Dermis blood vessel endothelial cell (primary cell): ENCODE results near the gene AQP1. TPM values are rescaled to one million over a fixed set of nuclear protein-coding genes. Genes with fewer than 3 reads are reported as not detected.

Experiments used
- DNase-seq: peaks from one replicate; pipeline ENCODE4 v3.0.0; 2010
- total RNA-seq: library from RNA; depleted of rRNA; stranded (reverse); fragments of >200 nt; gene quantifications from 2 replicates; pipeline ENCODE4 v1.2.3, GENCODE V29; 2014

The AQP1 gene
- total RNA-seq, 1 donor from 2014 or later = 147 TPM

DNA sequence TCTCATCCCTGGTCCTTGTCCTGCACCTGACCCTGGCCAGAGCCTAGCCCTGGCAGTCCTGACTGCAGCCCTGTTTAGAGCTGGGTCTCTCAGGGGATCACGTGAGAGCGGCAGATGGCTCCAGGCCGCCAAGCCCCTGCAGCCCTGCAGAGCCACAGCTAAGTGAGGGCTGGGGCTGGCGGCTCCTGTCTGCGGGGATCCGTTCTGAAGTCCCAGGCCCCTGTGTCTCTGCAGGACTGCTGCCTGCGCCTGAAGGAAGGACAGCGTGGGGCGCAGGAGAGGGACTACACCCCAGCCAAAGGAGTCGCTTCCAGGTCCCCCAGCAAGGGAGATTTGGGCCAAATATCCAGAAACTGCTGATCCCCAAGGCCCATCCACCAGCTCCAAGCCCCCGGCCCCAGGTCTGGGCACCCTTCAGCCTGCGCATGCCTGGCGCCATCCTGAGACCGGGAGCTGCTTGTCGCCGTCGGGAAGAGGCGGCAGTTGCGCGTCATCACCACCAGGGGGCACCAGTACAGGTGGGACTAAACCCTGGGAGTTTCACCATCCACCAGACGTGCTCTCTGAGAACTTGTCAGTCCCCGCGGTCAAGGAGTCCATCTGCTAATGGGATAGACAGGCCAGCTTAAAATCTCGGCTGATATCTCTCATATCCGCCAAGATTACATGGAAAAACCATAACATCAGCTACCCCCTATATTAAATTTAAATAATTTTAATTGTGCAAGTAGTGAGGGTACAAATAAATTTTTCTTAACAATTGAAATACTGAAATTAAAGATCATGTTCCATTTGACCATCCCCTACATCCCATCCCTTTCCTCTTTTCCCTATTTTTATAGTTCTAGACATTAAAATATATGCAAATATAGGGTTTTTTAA is 27.0 kb downstream of the AQP1 start:
- DNase-seq = peak; percentile 89

DNA sequence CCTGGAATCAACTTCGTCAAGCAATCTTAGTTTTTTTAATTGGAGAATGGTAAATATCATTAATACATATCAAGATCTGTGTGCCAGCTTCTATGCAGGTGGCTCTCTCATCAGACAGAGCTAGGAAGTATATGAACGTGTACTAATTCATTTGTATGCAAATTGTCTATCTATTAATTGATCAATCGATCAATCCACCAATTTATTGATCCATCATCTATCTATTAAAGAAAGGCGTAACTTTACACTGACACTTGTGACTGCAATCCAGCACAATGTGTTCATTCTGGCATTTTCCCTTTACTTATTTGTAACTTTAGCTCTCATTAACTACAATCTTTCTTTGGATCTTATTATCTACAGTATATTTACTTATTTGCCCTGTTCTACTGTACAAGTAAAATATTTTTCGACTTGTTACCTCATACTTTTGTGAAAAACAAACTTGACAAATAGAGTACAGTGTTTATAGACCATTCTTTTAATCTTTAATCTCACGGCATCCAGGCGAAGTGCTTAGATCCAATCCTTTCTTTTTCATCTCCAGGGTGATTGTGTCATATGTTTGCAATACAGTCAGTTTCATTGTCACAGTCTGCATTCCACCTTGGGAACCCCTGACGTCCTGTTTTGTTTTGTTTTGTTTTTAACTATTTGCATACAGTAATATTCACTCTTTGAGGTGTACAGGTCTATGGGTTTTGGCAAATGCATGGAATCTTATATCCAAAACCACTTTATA is 30.1 kb downstream of the AQP1 start:
- no peak for DNase-seq

DNA sequence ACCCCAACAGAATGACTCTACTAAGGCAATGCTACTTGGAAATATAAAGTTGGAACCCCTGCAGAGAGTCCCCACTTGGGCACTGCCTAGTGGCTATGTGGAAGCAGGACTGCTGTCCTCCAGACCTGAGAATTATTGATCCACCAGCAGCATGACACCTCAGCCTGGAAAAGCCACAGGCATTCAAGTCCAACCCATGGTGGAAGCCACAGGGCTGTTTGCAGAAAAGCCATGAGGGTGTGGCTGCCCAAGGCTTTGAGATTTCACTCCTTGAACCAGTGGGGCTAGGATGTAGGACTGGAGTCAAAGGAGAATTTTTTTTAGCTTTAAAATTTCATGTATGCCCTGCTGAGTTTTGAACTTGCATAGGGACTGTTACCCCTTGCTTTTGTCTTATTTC is 38.5 kb downstream of the AQP1 start:
- no peak for DNase-seq

DNA sequence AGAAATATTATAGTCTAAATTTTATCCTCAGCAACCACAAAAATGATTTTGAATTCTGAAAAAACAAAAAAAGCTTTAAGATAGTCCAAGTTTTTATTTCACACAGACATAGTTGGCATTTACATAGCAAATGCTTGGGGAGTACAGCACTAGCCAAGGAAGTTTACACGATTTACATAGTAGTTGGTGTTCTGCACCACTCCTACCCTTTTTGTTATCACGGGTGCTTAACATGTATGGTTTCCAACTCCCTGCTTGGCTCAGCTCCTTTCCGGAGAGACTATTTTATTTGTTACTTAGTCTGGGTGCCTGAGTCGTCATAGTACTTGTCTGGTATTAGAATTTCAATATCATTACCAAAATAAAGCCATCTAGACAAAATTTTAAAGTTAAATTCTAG is 43.3 kb downstream of the AQP1 start:
- no peak for DNase-seq

DNA sequence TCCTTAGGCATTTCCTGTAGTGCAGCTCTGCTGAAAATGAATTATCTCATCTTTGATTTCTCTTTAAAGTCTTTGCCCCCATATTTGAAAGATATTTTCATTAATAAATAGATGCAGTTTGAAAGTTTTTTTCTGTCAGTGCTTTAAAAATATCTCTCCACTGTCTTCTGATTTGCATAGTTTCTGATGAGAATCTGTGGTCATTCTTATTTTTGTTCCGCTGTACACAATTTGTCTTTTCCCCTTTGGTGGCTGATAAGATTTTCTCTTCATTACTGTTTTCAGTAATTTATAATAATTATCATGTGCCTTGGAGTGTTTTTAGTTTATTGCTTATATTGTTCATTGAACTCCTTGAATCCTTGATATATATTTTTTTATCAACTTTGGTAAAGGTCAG is 45.1 kb downstream of the AQP1 start:
- no peak for DNase-seq

DNA sequence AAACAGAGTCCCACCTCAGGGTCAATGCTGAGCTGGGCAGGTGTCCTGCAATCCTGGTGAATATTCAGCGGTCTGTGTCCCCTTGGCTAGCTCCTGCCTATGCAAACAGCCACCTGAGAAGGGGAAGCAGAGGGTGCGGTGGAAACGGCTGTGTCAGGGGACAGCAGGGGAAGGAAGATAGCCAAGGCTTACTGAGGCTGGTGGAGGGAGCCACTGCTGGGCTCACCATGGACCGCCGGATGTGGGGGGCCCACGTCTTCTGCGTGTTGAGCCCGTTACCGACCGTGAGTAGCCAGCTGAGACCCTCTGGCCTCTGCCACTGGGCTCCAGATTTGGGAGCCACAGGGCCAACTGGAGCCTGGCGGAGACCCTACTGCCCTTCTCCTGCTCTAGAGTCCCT is 52.2 kb downstream of the AQP1 start, which contains the start of gene GHRHR:
GHRHR (plus strand) TSS at position 112 of the 400 bp plus-strand sequence; CDS start at position 228, 116 bp downstream.
- DNase-seq = no peak

DNA sequence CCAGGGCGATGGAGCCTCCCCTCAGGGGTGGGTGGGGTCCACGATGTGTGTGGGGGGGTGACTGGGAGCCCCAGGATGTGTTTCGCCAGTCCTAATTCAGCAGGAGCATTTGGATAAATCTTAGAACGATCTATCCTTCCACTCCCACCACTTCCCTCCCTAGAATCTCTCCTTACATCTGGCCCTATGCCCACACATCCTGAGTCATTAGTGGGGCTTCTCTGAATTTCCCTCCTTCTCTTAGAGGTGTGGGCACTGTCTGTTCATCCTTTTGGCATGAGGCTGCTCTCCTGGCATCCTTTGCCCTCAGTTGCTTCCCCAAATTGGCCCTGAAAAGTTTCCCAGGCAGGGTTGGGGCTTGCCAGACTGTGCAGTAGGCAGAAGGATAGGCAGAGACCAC is 53.7 kb downstream of the AQP1 start:
- no peak for DNase-seq

DNA sequence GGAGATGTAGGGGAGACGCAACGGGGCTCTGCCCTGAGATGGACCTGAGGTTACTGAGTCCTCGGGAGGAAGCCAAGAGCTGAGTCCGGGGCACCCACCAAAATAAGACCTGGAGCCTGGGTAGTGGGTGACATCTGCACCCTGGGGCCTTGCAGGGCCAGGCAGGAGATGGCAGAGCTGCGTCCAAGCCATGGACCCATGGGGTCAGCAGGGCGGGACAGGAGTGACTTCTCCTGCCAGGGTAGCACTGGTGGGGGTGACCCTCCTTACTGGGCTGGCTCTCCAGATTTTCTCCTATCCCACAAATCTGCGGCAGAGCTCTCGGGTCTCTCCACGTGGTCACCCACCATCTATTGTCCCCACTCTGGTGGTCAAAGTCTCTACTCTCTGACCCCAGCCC is 54.2 kb downstream of the AQP1 start:
- no peak for DNase-seq

DNA sequence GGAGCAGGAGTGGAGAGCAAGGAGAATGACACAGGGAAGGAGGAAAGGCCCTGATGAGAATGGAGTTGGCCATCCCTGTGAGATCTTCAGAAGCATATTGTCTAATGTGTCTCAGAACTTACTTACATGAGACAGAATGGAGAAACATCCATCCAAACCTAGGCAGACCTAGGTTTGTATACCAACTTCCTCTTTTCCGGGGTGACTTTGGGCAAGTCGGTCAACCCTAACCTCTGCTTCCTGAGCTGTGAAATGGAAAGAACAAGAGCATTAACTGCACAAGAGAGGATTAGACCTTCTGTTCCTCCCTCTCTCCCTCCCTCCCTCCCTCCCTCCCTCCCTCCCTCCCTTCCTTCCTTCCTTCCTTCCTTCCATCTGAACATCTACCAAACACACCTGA is 56.6 kb downstream of the AQP1 start:
- no peak for DNase-seq

DNA sequence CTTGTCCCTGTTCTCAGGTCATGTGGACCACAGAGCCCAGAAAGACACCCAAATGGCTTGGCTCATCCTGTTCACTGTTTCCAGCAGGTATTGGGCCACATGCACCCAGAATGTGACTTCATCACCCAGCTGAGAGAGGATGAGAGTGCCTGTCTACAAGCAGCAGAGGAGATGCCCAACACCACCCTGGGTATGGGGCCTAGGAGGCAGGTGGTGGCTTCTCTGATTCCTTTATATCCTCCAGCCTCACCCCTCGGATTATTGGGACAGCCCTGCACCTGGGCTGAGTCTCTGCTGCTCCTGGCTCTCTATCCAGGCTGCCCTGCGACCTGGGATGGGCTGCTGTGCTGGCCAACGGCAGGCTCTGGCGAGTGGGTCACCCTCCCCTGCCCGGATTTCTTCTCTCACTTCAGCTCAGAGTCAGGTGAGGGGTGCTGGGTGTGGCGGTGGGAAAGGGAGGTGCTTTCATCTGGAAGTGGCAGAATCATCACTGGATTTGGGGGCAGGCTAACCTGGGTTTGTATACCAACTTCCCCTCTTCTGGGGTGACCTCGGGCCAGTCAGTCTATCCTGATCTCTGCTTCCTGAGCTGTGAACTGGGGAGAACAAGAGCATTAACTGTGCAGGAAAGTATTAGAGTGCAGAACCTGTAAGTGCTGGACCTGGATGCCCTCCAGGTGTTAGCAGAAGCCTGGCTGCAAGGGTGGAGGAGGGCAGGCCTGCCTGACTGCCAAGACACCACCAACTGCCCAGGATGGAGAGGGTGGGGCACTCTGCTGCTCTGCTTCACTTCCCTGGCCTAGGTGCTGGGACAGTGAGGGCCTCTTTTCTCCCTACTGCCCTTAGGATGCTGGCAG is 57.3 kb downstream of the AQP1 start:
- DNase-seq = no peak

DNA sequence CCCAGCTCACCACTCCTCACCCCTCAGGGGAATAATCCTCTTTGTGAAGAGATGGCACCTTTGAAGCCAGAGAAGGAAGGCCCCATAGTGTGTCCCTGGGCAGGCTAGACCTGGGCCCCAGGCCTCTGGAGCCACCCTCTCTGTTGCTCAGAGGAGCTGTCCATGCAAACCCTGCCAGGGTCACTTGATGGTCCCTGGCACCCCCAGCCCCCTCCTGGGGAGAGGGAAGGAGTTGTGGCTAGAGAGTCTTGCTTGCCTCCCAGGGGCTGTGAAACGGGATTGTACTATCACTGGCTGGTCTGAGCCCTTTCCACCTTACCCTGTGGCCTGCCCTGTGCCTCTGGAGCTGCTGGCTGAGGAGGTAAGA is 57.9 kb downstream of the AQP1 start:
- no peak for DNase-seq

DNA sequence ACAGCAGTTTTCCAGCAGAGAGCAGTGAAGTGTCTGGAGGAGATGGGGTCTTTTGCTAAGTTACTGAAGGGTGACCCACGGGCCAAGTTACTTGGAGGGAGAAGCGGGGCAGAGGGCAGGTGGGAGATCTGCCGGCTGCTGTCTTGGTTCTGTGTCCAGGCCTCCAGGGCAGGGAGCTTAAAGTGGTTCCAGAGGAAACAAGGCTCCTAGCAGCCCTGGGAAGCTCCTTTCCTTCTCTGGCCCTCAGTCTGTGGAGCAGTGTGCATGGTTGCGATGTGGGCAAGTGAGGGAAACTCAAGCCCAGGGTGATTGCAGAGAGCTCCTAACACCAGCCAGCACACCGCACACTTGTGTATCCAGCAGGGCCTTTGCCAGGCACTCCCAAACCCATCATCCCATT is 58.4 kb downstream of the AQP1 start:
- no peak for DNase-seq

DNA sequence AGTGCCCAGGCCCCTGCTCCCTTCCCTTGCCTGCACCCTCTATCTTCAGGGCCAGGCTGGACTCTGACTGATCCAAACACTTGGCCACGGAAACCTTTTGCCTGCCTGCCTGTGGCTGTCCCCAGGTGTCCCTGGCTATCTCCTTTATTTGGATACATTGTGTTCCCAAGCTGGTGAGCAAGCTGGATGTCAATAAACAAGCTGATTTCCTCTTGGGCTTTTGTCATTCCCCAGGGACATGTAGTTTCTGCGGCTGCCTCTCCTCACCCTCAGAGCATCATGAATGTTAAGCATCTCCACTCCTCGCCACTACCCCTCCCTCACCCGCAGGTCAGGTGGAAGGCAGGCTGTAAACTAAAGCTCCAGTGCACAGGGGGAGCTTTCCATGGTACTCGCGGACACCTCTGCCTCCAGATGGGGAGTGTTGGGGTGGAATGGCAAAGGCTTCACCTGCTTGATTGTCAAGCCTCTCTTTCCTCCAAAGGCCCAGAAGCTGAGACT is 59.0 kb downstream of the AQP1 start:
- DNase-seq = no peak

DNA sequence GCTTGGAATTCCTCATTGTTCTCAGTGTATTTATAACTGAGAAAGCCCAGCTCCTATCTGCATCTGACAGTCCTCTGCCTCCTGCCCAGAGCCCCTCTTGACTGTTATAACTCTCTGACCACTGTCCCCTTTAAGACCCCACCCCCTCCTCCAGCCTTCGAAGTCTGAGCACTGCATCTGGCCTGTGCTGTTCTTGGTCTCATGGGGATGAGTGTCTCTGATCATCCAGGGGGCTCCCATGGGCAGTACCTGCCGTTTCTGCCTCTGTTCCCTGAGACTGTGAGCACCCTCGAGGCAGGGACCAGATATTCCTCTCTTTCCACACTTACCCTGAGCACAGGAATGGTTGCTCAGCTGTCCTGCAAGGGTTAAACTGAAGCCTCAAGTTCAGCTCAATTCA is 59.8 kb downstream of the AQP1 start:
- DNase-seq = no peak

DNA sequence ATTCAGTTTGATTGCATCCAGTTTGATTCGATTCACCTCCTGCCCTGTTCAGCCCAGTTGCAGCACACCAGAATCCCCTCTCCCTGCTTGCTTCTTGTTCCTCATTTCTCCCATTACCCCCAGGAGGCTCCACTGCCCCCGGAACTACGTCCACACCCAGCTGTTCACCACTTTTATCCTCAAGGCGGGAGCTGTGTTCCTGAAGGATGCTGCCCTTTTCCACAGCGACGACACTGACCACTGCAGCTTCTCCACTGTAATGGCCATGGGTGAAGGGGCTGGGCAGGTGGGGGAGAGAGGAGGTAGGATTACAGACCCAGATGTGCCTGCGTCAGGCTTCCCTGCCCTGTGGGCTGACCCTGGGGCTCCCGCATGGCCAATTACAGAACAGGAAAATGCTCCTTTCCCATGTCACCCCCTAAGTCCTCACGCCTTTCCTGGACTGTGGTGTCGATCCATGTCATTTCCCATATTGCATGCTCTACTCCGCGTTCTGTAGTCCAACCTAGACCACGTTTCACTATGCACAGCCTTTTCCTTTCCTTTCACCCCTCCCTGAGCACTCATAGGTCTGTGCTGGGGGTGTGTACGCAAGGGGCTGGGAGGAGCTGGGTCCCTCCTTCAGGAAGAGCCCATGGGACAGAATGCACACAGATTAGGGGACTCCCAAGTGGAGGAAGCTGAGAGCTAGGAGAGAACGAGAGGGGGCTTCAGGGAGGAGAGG is 60.3 kb downstream of the AQP1 start:
- DNase-seq = no peak

DNA sequence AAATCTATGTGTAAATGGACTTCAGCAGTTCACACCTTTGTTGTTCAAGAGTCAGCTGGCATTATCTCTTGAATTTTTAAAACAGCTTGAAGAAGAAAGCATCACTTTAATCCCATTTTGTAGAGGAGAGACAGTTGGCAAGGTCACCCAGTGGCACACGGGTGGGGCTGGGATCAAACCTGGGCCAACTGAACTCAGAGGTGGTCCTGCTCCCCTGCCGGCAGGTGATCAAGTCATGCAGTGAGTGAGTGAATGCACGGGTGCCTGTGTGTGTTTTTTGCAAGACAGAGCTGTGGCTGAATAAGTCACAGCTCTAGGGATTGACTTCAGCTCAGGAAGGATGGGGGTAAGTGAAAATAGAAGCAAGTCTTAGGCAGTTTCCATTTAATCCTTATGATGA is 61.6 kb downstream of the AQP1 start:
- no peak for DNase-seq

DNA sequence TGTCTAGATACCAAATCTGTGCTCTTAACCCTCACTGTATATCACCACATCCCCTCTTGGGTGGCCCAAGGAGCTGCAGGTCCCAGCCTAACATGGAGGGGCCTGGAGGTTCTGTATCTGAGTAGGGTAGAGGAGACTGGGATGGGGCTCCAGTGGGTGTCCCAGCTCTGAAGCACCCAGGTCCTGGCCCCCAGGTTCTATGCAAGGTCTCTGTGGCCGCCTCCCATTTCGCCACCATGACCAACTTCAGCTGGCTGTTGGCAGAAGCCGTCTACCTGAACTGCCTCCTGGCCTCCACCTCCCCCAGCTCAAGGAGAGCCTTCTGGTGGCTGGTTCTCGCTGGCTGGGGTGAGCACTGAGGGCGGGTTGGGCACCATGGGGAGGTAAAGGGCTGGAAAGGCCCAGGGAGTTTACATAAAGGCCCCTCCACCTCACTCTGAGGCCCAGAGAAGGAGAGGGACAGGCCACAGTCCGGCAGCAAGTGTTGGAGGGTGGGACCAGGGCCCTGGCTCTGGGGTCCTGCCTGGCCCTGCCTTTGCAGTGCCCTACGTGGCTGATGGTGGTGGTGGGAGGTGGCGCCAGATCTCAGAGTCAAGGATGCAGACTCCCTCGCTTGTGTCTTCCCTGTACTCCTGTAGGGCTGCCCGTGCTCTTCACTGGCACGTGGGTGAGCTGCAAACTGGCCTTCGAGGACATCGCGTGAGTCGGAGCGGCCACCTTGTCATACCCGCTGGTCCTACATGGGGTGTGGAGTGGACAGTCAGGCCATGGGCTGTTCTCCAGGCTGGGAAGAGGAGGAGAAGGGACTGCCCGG is 62.3 kb downstream of the AQP1 start:
- no peak for DNase-seq

DNA sequence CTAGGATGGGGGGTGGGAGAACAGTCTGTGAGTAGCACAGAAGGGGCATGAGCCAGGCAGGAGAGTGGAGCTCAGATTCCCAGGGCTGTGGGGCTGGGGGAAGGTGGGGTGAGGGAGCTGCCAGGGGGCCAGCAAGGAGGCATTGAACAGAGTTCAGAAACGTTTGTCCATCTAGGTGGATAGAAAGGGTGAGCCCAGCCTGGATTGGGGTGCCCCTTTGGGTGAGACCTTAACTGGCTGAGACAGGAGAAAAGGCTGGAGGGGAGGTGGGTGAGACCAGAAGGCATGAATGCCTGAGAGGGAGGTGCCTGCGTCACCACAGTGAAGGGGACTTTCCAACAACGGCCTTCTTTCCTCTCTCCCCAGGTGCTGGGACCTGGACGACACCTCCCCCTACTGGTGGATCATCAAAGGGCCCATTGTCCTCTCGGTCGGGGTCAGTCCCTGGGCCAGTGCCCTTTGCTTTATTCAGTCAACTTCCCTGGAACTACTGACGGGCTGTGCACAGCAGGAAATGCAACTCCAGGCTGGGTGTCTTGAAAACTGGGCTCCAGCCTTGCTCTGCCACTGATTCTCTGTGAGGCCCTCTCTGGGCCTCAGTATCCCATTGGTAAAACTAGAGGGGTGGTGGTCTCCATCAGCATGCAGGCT is 63.1 kb downstream of the AQP1 start:
- DNase-seq = peak; percentile 84
